ENCODE data around the gene CYP27A1. TPM values are rescaled to one million over a fixed set of nuclear protein-coding genes. Genes with fewer than 3 reads are reported as not detected.

CYP27A1 gene
- total and polyA plus RNA-seq, 2 of the 8 experiments (the other 6 are each of a cell fraction or from before 2014, with no cell fraction given): 5.4 to 14.7 TPM

DNA sequence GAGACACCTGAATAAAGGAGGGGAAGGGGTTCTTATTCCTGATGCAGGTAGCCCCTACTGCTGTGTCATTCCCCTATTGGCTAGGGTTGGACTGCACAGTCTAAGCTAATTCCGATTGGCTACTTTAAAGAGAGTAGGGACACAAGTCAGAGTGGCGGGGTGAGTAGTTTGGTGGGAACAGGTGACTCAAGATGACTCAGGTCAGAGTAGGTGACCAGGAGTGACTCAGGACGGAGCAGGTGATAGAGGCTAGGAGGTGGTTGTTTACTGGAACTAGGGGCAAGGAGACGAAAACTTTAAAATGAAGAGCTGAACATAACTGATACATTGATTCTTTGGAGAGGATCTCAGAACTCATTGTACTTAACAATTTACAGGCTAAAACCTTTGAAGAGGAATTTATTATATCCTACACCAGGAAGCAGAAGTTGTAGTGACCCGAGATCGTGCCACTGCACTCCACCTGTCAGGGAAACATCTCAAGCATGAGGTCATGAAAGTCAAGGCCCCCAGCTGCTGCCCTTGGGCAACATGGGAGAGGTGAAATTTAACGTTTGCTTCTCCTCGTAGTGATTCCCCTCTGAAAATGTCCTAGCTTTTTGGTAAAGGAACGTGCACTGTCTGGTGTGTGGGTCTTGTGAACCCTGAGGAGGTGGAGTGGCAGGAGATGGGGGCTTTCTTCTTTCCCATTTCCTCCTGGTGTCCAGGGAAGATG is 4.5 kb upstream of the CYP27A1 start (continued):
- TF ChIP-seq, protein P1, sequence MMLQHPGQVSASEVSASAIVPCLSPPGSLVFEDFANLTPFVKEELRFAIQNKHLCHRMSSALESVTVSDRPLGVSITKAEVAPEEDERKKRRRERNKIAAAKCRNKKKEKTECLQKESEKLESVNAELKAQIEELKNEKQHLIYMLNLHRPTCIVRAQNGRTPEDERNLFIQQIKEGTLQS (IDR thresholded peaks at IDR 0.05; ENCODE audit: insufficient read depth, low read depth, low read length): no peak
- TF ChIP-seq YY1 (IDR thresholded peaks at IDR 0.05; ENCODE audit: low read depth, low read length) (no peak), CREB1 (IDR thresholded peaks at IDR 0.05) (no peak), POLR2AphosphoS5 (IDR thresholded peaks at IDR 0.05; ENCODE audit: low read depth, low read length) (no peak), EP300 (IDR thresholded peaks at IDR 0.05; ENCODE audit: borderline replicate concordance in 1 of 2, low read depth in 2 of 2, low read length in 2 of 2) (no peak), NANOG (IDR thresholded peaks at IDR 0.05; ENCODE audit: insufficient read depth, low read depth, low read length, poor library complexity, severe bottlenecking) (no peak), JUND (IDR thresholded peaks at IDR 0.05; ENCODE audit: low read length) (no peak)
